ENCODE measurements around the gene PLP2.

GRCh38 chrX:49139713-49140112, 32.0 kb upstream of the PLP2 start:
- TF ChIP-seq CTCF (IDR thresholded peaks at IDR 0.05) (no peak), POLR2A (IDR thresholded peaks at IDR 0.05) (no peak)

All from right lobe of liver (tissue), 4 donors.